IMR-90 (cell line): ENCODE measurements around the gene ALDH1L2.
"Not testable (repeated sequence)": the region's sequence is repeated elsewhere in the genome, so short reads cannot be mapped to it uniquely, and the experiment has no call there.

ENCODE experiments used
- CHD1 ChIP-seq: IDR thresholded peaks from 2 replicates; pipeline ENCODE4 v1.6.1; 2012; ENCODE audit warnings: low read depth, low read length, improper control_type of control experiment
- CTCF ChIP-seq: conservative IDR thresholded peaks from 2 replicates; pipeline ENCODE4 v1.5.1; 2012; ENCODE audit warnings: mild to moderate bottlenecking, low read depth, low read length, improper control_type of control experiment
- FOS ChIP-seq: fragments of 150-350 bp; IDR thresholded peaks from 2 replicates; pipeline ENCODE4 v1.6.1; 2016; ENCODE audit warnings: low read depth, low read length
- POLR2A ChIP-seq: IDR thresholded peaks from 2 replicates; pipeline ENCODE4 v1.6.1; 2012; ENCODE audit warnings: mild to moderate bottlenecking, low read depth, low read length
- RAD21 ChIP-seq: IDR thresholded peaks from 2 replicates; pipeline ENCODE4 v1.6.1; 2012; ENCODE audit warnings: low read length, improper control_type of control experiment
- USF2 ChIP-seq: fragments of 150-350 bp; IDR thresholded peaks from 2 replicates; pipeline ENCODE4 v1.6.1; 2017; ENCODE audit warnings: mild to moderate bottlenecking, antibody characterized with exemption, low read length, low read depth

GRCh38 chr12:104977688-104978087 lies 106.6 kb downstream of the ALDH1L2 start:
- not testable (repeated sequence) for TF ChIP-seq POLR2A, FOS, CHD1, CTCF, USF2, RAD21
